B cell (primary cell): ENCODE results near the gene RBM19. TPM values are rescaled to one million over a fixed set of nuclear protein-coding genes. Genes with fewer than 3 reads are reported as not detected.

Experiments
- ATAC-seq: fragments of 200-7000 bp; cut with Tn5 transposase; one replicate; pipeline ENCODE4 v1.10.0; 2021; ENCODE audit warnings: low read depth, mild to moderate bottlenecking, moderate number of reproducible peaks, moderate library complexity
- CTCF ChIA-PET: fragments of 350-600 bp; sonication (Branson Sonifier 250); formaldehyde crosslinking; loops from one replicate; lab custom pipeline; 2021; ENCODE audit warnings: antibody characterized with exemption, inconsistent platforms; lab: Charles Lee
- POLR2A ChIA-PET: fragments of 350-600 bp; sonication (Branson Sonifier 250); formaldehyde crosslinking; loops from one replicate; lab custom pipeline; 2021; ENCODE audit warnings: antibody characterized with exemption; lab: Charles Lee
- DNase-seq: peaks from one replicate; pipeline ENCODE4 v3.0.0; 2013
- H2AFZ ChIP-seq: 2 replicates; pipeline ENCODE4 v1.6.1; 2012; ENCODE audit warnings: mild to moderate bottlenecking, low read depth, low read length; ENCODE audit not compliant: insufficient read depth, poor library complexity, severe bottlenecking
- H3K27ac ChIP-seq, 2 donors: 1 replicate in 1 of 2; 2 replicates in 1 of 2; pipeline ENCODE4 v1.5.1; 2012 to 2013; ENCODE audit warnings: low read length in 2 of 2, mild to moderate bottlenecking in 2 of 2, moderate library complexity in 1 of 2
- H3K27me3 ChIP-seq, 4 experiments: fragments of 200-600 bp in 1 of 4; sonication (generic) in 1 of 4; replicated peaks in 1 of 4; 1 replicate in 2 of 4; 2 replicates in 2 of 4; pipeline versions ENCODE4 v1.6.1 to v1.7.0; 2013 to 2016; ENCODE audit warnings: low read length in 3 of 4, mild to moderate bottlenecking in 2 of 4, mixed read lengths in 1 of 4, moderate library complexity in 1 of 4; ENCODE audit not compliant: insufficient read depth in 4 of 4, control insufficient read depth in 3 of 4; ENCODE audit errors: control extremely low read depth in 1 of 4
- H3K36me3 ChIP-seq, 2 experiments: replicated peaks in 1 of 2; 1 replicate in 1 of 2; 2 replicates in 1 of 2; pipeline versions ENCODE4 v1.6.1 to v1.7.1; 2013; ENCODE audit warnings: low read length in 1 of 2; ENCODE audit not compliant: insufficient read depth in 2 of 2, control insufficient read depth in 1 of 2; ENCODE audit errors: control extremely low read depth in 1 of 2, extremely low read depth in 1 of 2
- H3K4me1 ChIP-seq, 2 donors: fragments of 200-600 bp in 1 of 2; sonication (generic) in 1 of 2; 1 replicate in 1 of 2; 2 replicates in 1 of 2; pipeline versions ENCODE4 v1.5.1 to v1.6.1; 2013 to 2017; ENCODE audit warnings: low read length in 2 of 2; ENCODE audit not compliant: control insufficient read depth in 2 of 2, insufficient read depth in 2 of 2
- H3K4me2 ChIP-seq: replicated peaks from 2 replicates; pipeline ENCODE3; 2012; ENCODE audit warnings: mild to moderate bottlenecking, low read depth, low read length; ENCODE audit not compliant: poor library complexity, severe bottlenecking
- H3K4me3 ChIP-seq, 5 experiments: fragments of 200-600 bp in 1 of 5; sonication (generic) in 1 of 5; 1 replicate in 3 of 5; 2 replicates in 2 of 5; pipeline versions ENCODE4 v1.5.1 to v1.7.0; 2011 to 2016; ENCODE audit warnings: low read length in 4 of 5, mild to moderate bottlenecking in 4 of 5, low read depth in 2 of 5, control low read depth in 1 of 5, moderate library complexity in 1 of 5; ENCODE audit not compliant: insufficient read depth in 1 of 5; ENCODE audit errors: control extremely low read depth in 1 of 5, extremely low read depth in 1 of 5
- H3K79me2 ChIP-seq: fragments of 200-600 bp; sonication (generic); one replicate; pipeline ENCODE4 v1.6.0; 2016; ENCODE audit warnings: low read length; ENCODE audit not compliant: control insufficient read depth, insufficient read depth
- H3K9ac ChIP-seq: fragments of 200-600 bp; sonication (generic); 2 replicates; pipeline ENCODE4 v1.6.1; 2017; ENCODE audit warnings: mild to moderate bottlenecking, low read length, moderate library complexity
- H3K9me3 ChIP-seq, 3 donors: one replicate each; pipeline versions ENCODE4 v1.6.1 to v1.7.1; 2013; ENCODE audit warnings: low read length in 2 of 3; ENCODE audit not compliant: control insufficient read depth in 2 of 3, insufficient read depth in 1 of 3; ENCODE audit errors: control extremely low read depth in 1 of 3
- H4K20me1 ChIP-seq: 2 replicates; pipeline ENCODE4 v1.6.0; 2012; ENCODE audit warnings: mild to moderate bottlenecking, low read length; ENCODE audit not compliant: insufficient read depth, control insufficient read depth, poor library complexity, severe bottlenecking
- H3K27ac Mint-ChIP-seq: one replicate; pipeline ENCODE4 v1.8.0; 2021; ENCODE audit warnings: mixed read lengths
- H3K27me3 Mint-ChIP-seq: one replicate; pipeline ENCODE4 v1.8.0; 2021; ENCODE audit warnings: mixed read lengths
- H3K4me1 Mint-ChIP-seq: one replicate; pipeline ENCODE4 v1.8.0; 2021; ENCODE audit warnings: mixed read lengths
- H3K4me3 Mint-ChIP-seq: one replicate; pipeline ENCODE4 v1.8.0; 2021; ENCODE audit warnings: mixed read lengths
- H3K9me3 Mint-ChIP-seq: one replicate; pipeline ENCODE4 v1.8.0; 2022; ENCODE audit warnings: mixed read lengths; ENCODE audit not compliant: insufficient read depth
- EZH2 ChIP-seq: IDR thresholded peaks from 2 replicates; pipeline ENCODE4 v1.6.1; 2012; ENCODE audit warnings: borderline replicate concordance, low read depth, mild to moderate bottlenecking, moderate library complexity, low read length; ENCODE audit not compliant: insufficient read depth, poor library complexity, severe bottlenecking
- WGBS: methylation state at CpG from one replicate; pipeline ENCODE4 v1.1.5; 2013; ENCODE audit warnings: missing lambda C conversion rate; ENCODE audit not compliant: insufficient coverage; 5-methylcytosine and 5-hydroxymethylcytosine counted together
- intact Hi-C: fragments of 100-400 bp; cut with micrococcal nuclease; formaldehyde crosslinking; loops from one replicate; pipeline ENCODE4 v1.10.0; 2022
- polyA plus RNA-seq: library from polyadenylated mRNA; depleted of rRNA; stranded (reverse); fragments of >200 nt; gene quantifications from 2 replicates; pipeline ENCODE4 v1.2.3, GENCODE V29; 2012
- total RNA-seq, 2 donors: library from RNA; stranded (reverse); fragments of 120-200 nt in 1 of 2; gene quantifications; 1 replicate in 1 of 2; 2 replicates in 1 of 2; pipeline versions ENCODE4 v1.2.3 to v1.2.4, GENCODE V29; 2013 to 2022
- TF ChIP-seq, protein P1 (sequence below): fragments of 200-600 bp; IDR thresholded peaks from one replicate; pipeline ENCODE4 v1.8.0; 2022; ENCODE audit warnings: antibody characterized with exemption, mild to moderate bottlenecking

Gene RBM19
- total and polyA plus RNA-seq, 2 donors (not counting 1 experiment from before 2014, with no cell fraction given) = 43.1 to 90.0 TPM

DNA sequence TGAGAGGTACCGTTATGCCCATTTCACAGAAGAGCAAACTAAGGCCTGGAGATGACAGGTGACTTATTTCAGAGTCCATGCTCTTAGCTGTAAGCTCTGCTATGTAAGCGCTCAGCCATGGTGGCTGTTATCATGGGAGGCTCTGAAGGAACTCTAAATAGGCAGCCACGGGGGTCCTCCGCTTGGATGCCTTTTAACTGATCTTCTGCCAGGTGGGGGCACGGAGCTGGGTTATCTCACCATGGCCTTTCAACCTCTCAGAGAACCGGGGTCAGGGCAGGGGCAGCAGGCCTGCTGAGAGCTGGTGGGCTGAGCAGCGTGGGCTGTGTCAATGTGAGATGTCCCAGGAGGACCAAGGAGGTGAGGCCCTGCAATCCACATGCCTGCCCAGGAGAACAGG is 49.7 kb upstream of the RBM19 start:
- POLR2A ChIA-PET = no interaction called here
- H3K9ac ChIP-seq = no peak overlapping the region
- intact Hi-C loops = no loop called here
- TF ChIP-seq, protein P1, sequence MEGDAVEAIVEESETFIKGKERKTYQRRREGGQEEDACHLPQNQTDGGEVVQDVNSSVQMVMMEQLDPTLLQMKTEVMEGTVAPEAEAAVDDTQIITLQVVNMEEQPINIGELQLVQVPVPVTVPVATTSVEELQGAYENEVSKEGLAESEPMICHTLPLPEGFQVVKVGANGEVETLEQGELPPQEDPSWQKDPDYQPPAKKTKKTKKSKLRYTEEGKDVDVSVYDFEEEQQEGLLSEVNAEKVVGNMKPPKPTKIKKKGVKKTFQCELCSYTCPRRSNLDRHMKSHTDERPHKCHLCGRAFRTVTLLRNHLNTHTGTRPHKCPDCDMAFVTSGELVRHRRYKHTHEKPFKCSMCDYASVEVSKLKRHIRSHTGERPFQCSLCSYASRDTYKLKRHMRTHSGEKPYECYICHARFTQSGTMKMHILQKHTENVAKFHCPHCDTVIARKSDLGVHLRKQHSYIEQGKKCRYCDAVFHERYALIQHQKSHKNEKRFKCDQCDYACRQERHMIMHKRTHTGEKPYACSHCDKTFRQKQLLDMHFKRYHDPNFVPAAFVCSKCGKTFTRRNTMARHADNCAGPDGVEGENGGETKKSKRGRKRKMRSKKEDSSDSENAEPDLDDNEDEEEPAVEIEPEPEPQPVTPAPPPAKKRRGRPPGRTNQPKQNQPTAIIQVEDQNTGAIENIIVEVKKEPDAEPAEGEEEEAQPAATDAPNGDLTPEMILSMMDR = no peak
- no peak for TF ChIP-seq EZH2
- no peaks in the 10 kb centered on the region for H3K36me3 ChIP-seq
- Mint-ChIP-seq H3K4me3 (no peak overlapping the region), H3K27ac (no peak overlapping the region), H3K27me3 (peaks cover 32% of the 10 kb centered on the region), H3K4me1 (no peaks in the 10 kb centered on the region), H3K9me3 (no peaks in the 10 kb centered on the region)
- H3K79me2 ChIP-seq = no peaks in the 10 kb centered on the region
- no peak overlapping the region for H3K4me3 ChIP-seq
- no peak overlapping the region for H3K27ac ChIP-seq
- peaks cover 0 to 4% (median 0%) of the 10 kb centered on the region in 3 donors for H3K9me3 ChIP-seq
- no peak overlapping the region for H2AFZ ChIP-seq
- peaks cover 0 to 17% (median under 1%) of the 10 kb centered on the region in 4 experiments for H3K27me3 ChIP-seq
- H3K4me1 ChIP-seq = no peaks in the 10 kb centered on the region
- no peaks in the 10 kb centered on the region for H4K20me1 ChIP-seq
- DNase-seq = no peak
- H3K4me2 ChIP-seq = no peak overlapping the region
- no peak for ATAC-seq
- CTCF ChIA-PET = no interaction called here
- WGBS = 53% methylated on average over 5 of the region's 7 CpGs

DNA sequence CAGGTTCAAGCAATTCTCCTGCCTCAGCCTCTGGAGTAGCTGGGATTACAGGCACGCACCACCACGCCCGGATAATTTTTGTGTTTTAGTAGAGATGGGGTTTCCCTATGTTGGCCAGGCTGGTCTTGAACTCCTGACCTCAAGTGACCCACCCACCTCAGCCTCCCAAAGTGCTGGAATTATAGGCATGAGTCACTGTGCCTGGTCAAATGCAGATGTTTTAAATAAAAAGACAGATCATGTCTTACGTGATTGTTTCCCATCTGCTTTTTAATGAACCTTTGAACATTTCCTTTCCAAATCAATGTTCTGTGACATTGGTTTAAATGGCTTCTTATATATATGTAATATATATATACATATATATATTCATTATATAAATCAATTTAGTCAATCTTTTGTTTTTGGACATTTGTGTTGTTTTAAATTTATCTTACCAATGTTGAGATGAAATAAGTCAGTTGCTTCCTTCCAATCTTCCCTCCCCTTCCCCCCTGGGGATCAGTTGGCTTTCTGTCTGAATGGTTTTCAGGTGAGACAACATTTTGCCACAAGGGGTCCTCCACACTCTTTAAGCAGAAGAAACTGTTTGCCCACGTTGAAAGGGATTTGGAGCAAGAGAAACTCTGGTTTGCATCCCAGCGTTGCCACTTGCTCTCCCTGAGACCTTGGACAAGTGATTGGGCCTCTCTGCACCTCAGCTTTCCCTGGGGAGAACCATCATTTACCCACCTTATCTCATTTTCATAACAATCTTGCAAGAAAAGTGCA is 47.6 kb upstream of the RBM19 start:
- H3K36me3 ChIP-seq = no peaks in the 10 kb centered on the region
- ATAC-seq (no peak), DNase-seq (no peak)
- intact Hi-C loops = no loop called here
- no peak overlapping the region for H3K27ac ChIP-seq
- ChIA-PET POLR2A (no interaction called here), CTCF (no interaction called here)
- Mint-ChIP-seq H3K4me3 (no peak overlapping the region), H3K9me3 (no peaks in the 10 kb centered on the region), H3K27ac (no peak overlapping the region), H3K4me1 (no peaks in the 10 kb centered on the region), H3K27me3 (peaks cover 30% of the 10 kb centered on the region)
- no peaks in the 10 kb centered on the region for H3K4me1 ChIP-seq
- peaks cover 0 to 21% (median under 1%) of the 10 kb centered on the region in 4 experiments for H3K27me3 ChIP-seq
- no peak overlapping the region for H2AFZ ChIP-seq
- H3K4me3 ChIP-seq = no peak overlapping the region
- H3K9me3 ChIP-seq = peaks cover 0 to 4% (median 0%) of the 10 kb centered on the region in 3 donors
- no peak overlapping the region for H3K4me2 ChIP-seq
- no peaks in the 10 kb centered on the region for H4K20me1 ChIP-seq
- no peaks in the 10 kb centered on the region for H3K79me2 ChIP-seq
- TF ChIP-seq, protein P1 = no peak
- TF ChIP-seq EZH2 = no peak
- 7% methylated on average over 2 of the region's 6 CpGs for WGBS
- H3K9ac ChIP-seq = no peak overlapping the region
